Mucosa of descending colon (tissue), 3 donors: ENCODE data around the gene C11orf71. TPM values are rescaled to one million over a fixed set of nuclear protein-coding genes. Genes with fewer than 3 reads are reported as not detected.

ENCODE experiments used
- ATAC-seq: fragments of 200-7000 bp; cut with Tn5 transposase; one replicate; pipeline ENCODE4 v1.9.1; 2020; ENCODE audit warnings: mild to moderate bottlenecking, moderate library complexity
- DNase-seq, 3 donors: peaks; one replicate each; pipeline ENCODE4 v3.0.0-alpha.2; 2020
- H3K36me3 ChIP-seq: fragments of 200-600 bp; one replicate; pipeline ENCODE4 v1.8.0; 2021; ENCODE audit warnings: low read depth, mild to moderate bottlenecking
- H3K4me1 ChIP-seq: fragments of 200-600 bp; one replicate; pipeline ENCODE4 v1.8.0; 2021; ENCODE audit warnings: low read depth, mild to moderate bottlenecking
- H3K4me3 ChIP-seq: fragments of 200-600 bp; one replicate; pipeline ENCODE4 v1.8.0; 2021; ENCODE audit warnings: mild to moderate bottlenecking
- H3K9me3 ChIP-seq: fragments of 200-600 bp; one replicate; pipeline ENCODE4 v1.8.0; 2021; ENCODE audit warnings: mild to moderate bottlenecking
- CTCF ChIP-seq: fragments of 200-600 bp; IDR thresholded peaks from one replicate; pipeline ENCODE4 v1.8.0; 2022; ENCODE audit warnings: antibody characterized with exemption, mild to moderate bottlenecking
- intact Hi-C, 2 donors: fragments of 100-400 bp; cut with DNase I in 1 of 2; cut with micrococcal nuclease in 1 of 2; formaldehyde crosslinking; loops; one replicate each; pipeline versions ENCODE4 v1.11.0 to v1.11.1; 2022; cut with DNase I, micrococcal nuclease
- total RNA-seq, 3 donors: library from RNA; stranded (reverse); fragmentation: NEBNext Ultra II Directional in 2 of 3; extraction: Animal tissue kit (Norgen Biotek cat#: 25700) in 2 of 3; gene quantifications; one replicate each; pipeline versions ENCODE4 v1.2.1 to v1.2.4, GENCODE V29; 2021 to 2023
- donor health status: DM: no; HTN: no; CAD: no; lungs with moderate emphysema.
- donor health status: DM: no; HTN: no; CAD: no.
- donor health status: DM: no; HTN: yes; CAD: no.

C11orf71 gene
- total RNA-seq, 3 donors from 2014 or later, result 8.6 to 14.0 (median 12.0) TPM

DNA sequence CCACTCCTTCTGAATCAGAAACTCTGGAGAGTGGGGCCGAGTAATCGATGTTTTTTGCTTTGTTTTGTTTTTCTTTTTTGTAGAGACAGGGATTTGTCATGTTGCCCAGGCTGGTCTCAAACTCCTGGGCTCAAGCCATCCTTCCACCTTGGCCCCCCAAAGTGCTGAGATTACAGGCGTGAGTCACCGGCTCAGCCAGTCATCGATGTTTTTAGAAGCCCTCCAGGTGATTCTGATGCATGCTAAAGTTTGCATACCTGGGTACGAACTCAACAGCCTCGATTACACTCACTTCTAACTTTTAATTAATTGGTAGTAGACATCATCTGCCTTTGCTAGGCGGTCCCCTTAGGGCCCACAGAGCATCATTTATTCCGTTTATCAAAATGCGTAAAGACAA, 50.3 kb downstream of the C11orf71 start:
- H3K9me3 ChIP-seq, result no peaks in the 10 kb centered on the region
- intact Hi-C loops, result no loop called here

More for the DNA sequence above, 50.3 kb downstream of the C11orf71 start:
- DNase-seq, result no peak
- no peaks in the 10 kb centered on the region for H3K4me1 ChIP-seq
- no peak for TF ChIP-seq CTCF
- ATAC-seq, result no peak
- H3K36me3 ChIP-seq, result no peaks in the 10 kb centered on the region
- no peak overlapping the region for H3K4me3 ChIP-seq

Other genes starting within 250 kb of the C11orf71 start
- 100 to 1,000 TPM in 1 of 3 donors, 10 to 100 TPM in 2; 13.1 to 112 (median 65.9) TPM for gene NNMT, start 104.1 kb downstream of the C11orf71 start, total RNA-seq
- gene RBM7, start 155 bp upstream of the C11orf71 start, total RNA-seq, result 10 to 100 TPM; 29.0 to 35.5 (median 33.6) TPM
- gene REXO2, start 39.0 kb upstream of the C11orf71 start, total RNA-seq, result 10 to 100 TPM; 38.4 to 92.7 (median 48.2) TPM
- 100 to 1,000 TPM; 139 to 414 (median 194) TPM for gene NXPE1, start 159.4 kb upstream of the C11orf71 start, total RNA-seq
- gene NXPE4, start 195.3 kb upstream of the C11orf71 start, total RNA-seq, result 100 to 1,000 TPM in 2 of 3 donors, 10 to 100 TPM in 1; 64.4 to 283 (median 183) TPM